A673 (cell line): Measurements from ENCODE around the gene GABRG3.

Experiments used
- CTCF ChIP-seq: fragments of 300-800, 200-600 bp; sonication (generic); conservative IDR thresholded peaks from 2 replicates; pipeline ENCODE4 v1.5.1; 2017; ENCODE audit warnings: low read depth, mild to moderate bottlenecking, antibody characterized with exemption, low read length, moderate library complexity, mixed read lengths
- EZH2 ChIP-seq: fragments of 200-600 bp; sonication (generic); IDR thresholded peaks from 2 replicates; pipeline ENCODE4 v1.6.1; 2017; ENCODE audit warnings: borderline replicate concordance, low read depth, mild to moderate bottlenecking, mixed read lengths, antibody characterized with exemption, low read length; ENCODE audit not compliant: poor library complexity, severe bottlenecking

- TF ChIP-seq EZH2 (no peak), CTCF (no peak)
Observed at GRCh38 chr15:27498700-27499099, 527.7 kb downstream of the GABRG3 start.
